Trophoblast cell (in vitro differentiated cells and primary cell): ENCODE results near the gene PCDHGC3.
A peak's percentile ranks its signal among the peaks of the same experiment; 100 is the strongest.

Source experiments
- DNase-seq, 2 donors: peaks; one replicate each; pipeline ENCODE4 v3.0.0-alpha.2; 2016
- H2AFZ ChIP-seq: 2 replicates; pipeline ENCODE4 v1.6.1; 2013; ENCODE audit warnings: low read length, moderate library complexity, mild to moderate bottlenecking; ENCODE audit not compliant: insufficient read depth, poor library complexity
- H2AK5ac ChIP-seq: 2 replicates; pipeline ENCODE4 v1.6.1; 2013; ENCODE audit warnings: mild to moderate bottlenecking, low read length
- H2BK120ac ChIP-seq: 2 replicates; pipeline ENCODE4 v1.6.1; 2013; ENCODE audit warnings: low read length, mild to moderate bottlenecking, moderate library complexity; ENCODE audit not compliant: insufficient read depth, poor library complexity
- H2BK12ac ChIP-seq: 2 replicates; pipeline ENCODE4 v1.6.1; 2013; ENCODE audit warnings: mild to moderate bottlenecking, low read length, moderate library complexity
- H2BK5ac ChIP-seq: 2 replicates; pipeline ENCODE4 v1.6.1; 2013; ENCODE audit warnings: low read length, low read depth, moderate library complexity, mild to moderate bottlenecking; ENCODE audit not compliant: poor library complexity
- H3K14ac ChIP-seq: 2 replicates; pipeline ENCODE4 v1.6.1; 2013; ENCODE audit warnings: mild to moderate bottlenecking, low read length
- H3K18ac ChIP-seq: 2 replicates; pipeline ENCODE4 v1.6.1; 2013; ENCODE audit warnings: mild to moderate bottlenecking, low read length
- H3K23ac ChIP-seq: 2 replicates; pipeline ENCODE4 v1.6.1; 2013; ENCODE audit warnings: low read length
- H3K27ac ChIP-seq: 2 replicates; pipeline ENCODE4 v1.5.1; 2013; ENCODE audit warnings: low read depth, mild to moderate bottlenecking, inconsistent platforms, low read length, moderate library complexity
- H3K27me3 ChIP-seq: 2 replicates; pipeline ENCODE4 v1.6.1; 2013; ENCODE audit warnings: inconsistent platforms, mild to moderate bottlenecking, low read length, moderate library complexity; ENCODE audit not compliant: insufficient read depth
- H3K36me3 ChIP-seq, 2 experiments: 1 replicate in 1 of 2; 2 replicates in 1 of 2; pipeline ENCODE4 v1.6.1; 2013; ENCODE audit warnings: low read length in 2 of 2, mild to moderate bottlenecking in 2 of 2, moderate library complexity in 1 of 2; ENCODE audit not compliant: insufficient read depth in 2 of 2, control insufficient read depth in 1 of 2
- H3K4ac ChIP-seq: 2 replicates; pipeline ENCODE4 v1.6.1; 2013; ENCODE audit warnings: low read depth, mild to moderate bottlenecking, low read length, moderate library complexity
- H3K4me1 ChIP-seq, 2 experiments: 1 replicate in 1 of 2; 2 replicates in 1 of 2; pipeline ENCODE4 v1.6.1; 2013; ENCODE audit warnings: low read length in 2 of 2, mild to moderate bottlenecking in 2 of 2, moderate library complexity in 1 of 2; ENCODE audit not compliant: insufficient read depth in 2 of 2, control insufficient read depth in 1 of 2
- H3K4me2 ChIP-seq: 2 replicates; pipeline ENCODE4 v1.6.1; 2013; ENCODE audit warnings: inconsistent platforms, mild to moderate bottlenecking, low read length, moderate library complexity
- H3K4me3 ChIP-seq: 2 replicates; pipeline ENCODE4 v1.5.1; 2013; ENCODE audit warnings: mild to moderate bottlenecking, low read depth, low read length, inconsistent platforms
- H3K79me1 ChIP-seq: one replicate; pipeline ENCODE4 v1.6.1; 2013; ENCODE audit warnings: low read length
- H3K79me2 ChIP-seq: 2 replicates; pipeline ENCODE4 v1.6.1; 2013; ENCODE audit warnings: low read length, mild to moderate bottlenecking; ENCODE audit not compliant: control insufficient read depth, insufficient read depth, poor library complexity
- H3K9ac ChIP-seq: 2 replicates; pipeline ENCODE4 v1.6.1; 2013; ENCODE audit warnings: mild to moderate bottlenecking, low read length
- H3K9me3 ChIP-seq: 2 replicates; pipeline ENCODE4 v1.6.1; 2013; ENCODE audit warnings: low read depth, mild to moderate bottlenecking, control low read depth, inconsistent platforms, low read length; ENCODE audit not compliant: insufficient read depth
- H4K12ac ChIP-seq: 2 replicates; pipeline ENCODE4 v1.6.1; 2013; ENCODE audit warnings: low read depth, mild to moderate bottlenecking, low read length, moderate library complexity
- H4K8ac ChIP-seq: 2 replicates; pipeline ENCODE4 v1.6.1; 2013; ENCODE audit warnings: low read depth, mild to moderate bottlenecking, low read length, moderate library complexity
- H4K91ac ChIP-seq: one replicate; pipeline ENCODE4 v1.6.1; 2013; ENCODE audit warnings: low read depth, mild to moderate bottlenecking, low read length, moderate library complexity
- WGBS: extraction: QIAGEN DNeasy Blood & Tissue Kit; methylation state at CpG from one replicate; pipeline ENCODE4 v1.1.7; 2013; ENCODE audit warnings: missing lambda C conversion rate; ENCODE audit not compliant: insufficient read length, insufficient coverage; ENCODE audit errors: extremely low coverage; 5-methylcytosine and 5-hydroxymethylcytosine counted together

PCDHGC3 gene

GRCh38 chr5:141515946-141516671 is 40.3 kb downstream of the PCDHGC3 start:
- no peak for DNase-seq
- H3K79me1 ChIP-seq = peaks cover 78% of the 10 kb centered on the region
- H3K18ac ChIP-seq = peak overlapping the region; percentile 84
- peak overlapping the region; percentile 55 for H4K12ac ChIP-seq
- H4K91ac ChIP-seq = peak overlapping the region; percentile 93
- peak overlapping the region; percentile 84 for H3K14ac ChIP-seq
- peaks cover 65 to 71% of the 10 kb centered on the region in 2 experiments for H3K4me1 ChIP-seq
- H3K9ac ChIP-seq = no peak overlapping the region
- no peak overlapping the region for H3K23ac ChIP-seq
- peak overlapping the region; percentile 70 for H4K8ac ChIP-seq
- no peaks in the 10 kb centered on the region for H3K9me3 ChIP-seq
- peak overlapping the region; percentile 97 for H2BK12ac ChIP-seq
- peak overlapping the region; percentile 99 for H3K27ac ChIP-seq
- H2AK5ac ChIP-seq = peak overlapping the region; percentile 81
- peaks cover 23% of the 10 kb centered on the region for H3K79me2 ChIP-seq
- peak overlapping the region; percentile 71 for H3K4ac ChIP-seq
- H2AFZ ChIP-seq = peak overlapping the region; percentile 34
- H2BK5ac ChIP-seq = peak overlapping the region; percentile 99
- peaks cover 17 to 26% of the 10 kb centered on the region in 2 experiments for H3K36me3 ChIP-seq
- peak overlapping the region; percentile 95 for H2BK120ac ChIP-seq
- no CpG with 5 or more reads among the region's 4 CpGs for WGBS
- no peaks in the 10 kb centered on the region for H3K27me3 ChIP-seq
- no peak overlapping the region for H3K4me2 ChIP-seq
- no peak overlapping the region for H3K4me3 ChIP-seq

GRCh38 chr5:141516672-141517025 is 40.9 kb downstream of the PCDHGC3 start:
- Histone ChIP-seq H3K23ac (no peak overlapping the region), H2BK120ac (peak overlapping the region; percentile 95)
- no CpG with 5 or more reads among the region's 8 CpGs for WGBS

DNA sequence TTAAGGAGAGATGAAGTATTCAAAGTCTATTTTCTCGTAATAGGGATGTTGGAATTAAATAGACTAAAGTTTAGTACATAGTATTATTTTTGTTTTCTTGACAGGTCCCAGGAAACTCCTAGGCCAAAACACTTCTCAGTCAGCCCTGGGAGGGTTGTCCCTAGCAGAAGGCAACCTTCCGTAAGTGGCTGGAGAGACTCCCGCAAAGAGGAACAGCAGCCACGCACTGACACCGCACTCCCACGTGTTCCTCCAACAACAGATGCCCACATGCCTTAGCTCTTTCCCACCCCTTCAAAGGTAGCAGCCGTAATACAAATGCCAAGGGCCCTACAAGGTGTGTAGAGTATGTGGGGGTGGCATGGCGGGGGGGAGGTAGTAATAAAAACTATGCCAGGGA is 41.5 kb downstream of the PCDHGC3 start:
- H3K23ac ChIP-seq = no peak overlapping the region
- H3K79me2 ChIP-seq = peaks cover 23% of the 10 kb centered on the region
- H4K91ac ChIP-seq = peak overlapping the region; percentile 93
- H3K4me2 ChIP-seq = no peak overlapping the region
- peak overlapping the region; percentile 99 for H2BK5ac ChIP-seq
- peak overlapping the region; percentile 12 for H4K8ac ChIP-seq
- H2BK120ac ChIP-seq = peak overlapping the region; percentile 95
- peaks cover 6 to 16% of the 10 kb centered on the region in 2 experiments for H3K36me3 ChIP-seq
- WGBS = no CpG with 5 or more reads among the region's 8 CpGs
- peak overlapping the region; percentile 71 for H3K14ac ChIP-seq
- H3K9me3 ChIP-seq = no peaks in the 10 kb centered on the region
- peak overlapping the region; percentile 99 for H3K27ac ChIP-seq
- H2BK12ac ChIP-seq = peak overlapping the region; percentile 40
- H4K12ac ChIP-seq = no peak overlapping the region
- no peaks in the 10 kb centered on the region for H3K27me3 ChIP-seq
- DNase-seq = no peak
- peak overlapping the region; percentile 2 for H3K4ac ChIP-seq
- no peak overlapping the region for H3K4me3 ChIP-seq
- H2AFZ ChIP-seq = no peak overlapping the region
- H3K4me1 ChIP-seq = peaks cover 55 to 67% of the 10 kb centered on the region in 2 experiments
- H3K79me1 ChIP-seq = peaks cover 74% of the 10 kb centered on the region
- H2AK5ac ChIP-seq = peak overlapping the region; percentile 21
- H3K18ac ChIP-seq = peak overlapping the region; percentile 18
- H3K9ac ChIP-seq = no peak overlapping the region

More at GRCh38 chr5:141516672-141517025, 40.9 kb downstream of the PCDHGC3 start:
- H3K4ac ChIP-seq = peak overlapping the region; percentile 2
- H4K12ac ChIP-seq = no peak overlapping the region
- DNase-seq = no peak
- H3K36me3 ChIP-seq = peaks cover 12 to 21% of the 10 kb centered on the region in 2 experiments
- H3K27me3 ChIP-seq = no peaks in the 10 kb centered on the region
- peak overlapping the region; percentile 99 for H2BK5ac ChIP-seq
- peak overlapping the region; percentile 22 for H2BK12ac ChIP-seq
- peak overlapping the region; percentile 99 for H3K27ac ChIP-seq
- H3K4me1 ChIP-seq = peaks cover 61 to 70% of the 10 kb centered on the region in 2 experiments
- H3K9me3 ChIP-seq = no peaks in the 10 kb centered on the region
- H2AK5ac ChIP-seq = peak overlapping the region; percentile 16
- no peak overlapping the region for H3K4me2 ChIP-seq
- H3K14ac ChIP-seq = peak overlapping the region; percentile 84
- H2AFZ ChIP-seq = peak overlapping the region; percentile 3
- peaks cover 78% of the 10 kb centered on the region for H3K79me1 ChIP-seq
- H3K9ac ChIP-seq = no peak overlapping the region
- peak overlapping the region; percentile 93 for H4K91ac ChIP-seq
- peaks cover 23% of the 10 kb centered on the region for H3K79me2 ChIP-seq
- peak overlapping the region; percentile 84 for H3K18ac ChIP-seq
- H4K8ac ChIP-seq = peak overlapping the region; percentile 70
- H3K4me3 ChIP-seq = no peak overlapping the region

DNA sequence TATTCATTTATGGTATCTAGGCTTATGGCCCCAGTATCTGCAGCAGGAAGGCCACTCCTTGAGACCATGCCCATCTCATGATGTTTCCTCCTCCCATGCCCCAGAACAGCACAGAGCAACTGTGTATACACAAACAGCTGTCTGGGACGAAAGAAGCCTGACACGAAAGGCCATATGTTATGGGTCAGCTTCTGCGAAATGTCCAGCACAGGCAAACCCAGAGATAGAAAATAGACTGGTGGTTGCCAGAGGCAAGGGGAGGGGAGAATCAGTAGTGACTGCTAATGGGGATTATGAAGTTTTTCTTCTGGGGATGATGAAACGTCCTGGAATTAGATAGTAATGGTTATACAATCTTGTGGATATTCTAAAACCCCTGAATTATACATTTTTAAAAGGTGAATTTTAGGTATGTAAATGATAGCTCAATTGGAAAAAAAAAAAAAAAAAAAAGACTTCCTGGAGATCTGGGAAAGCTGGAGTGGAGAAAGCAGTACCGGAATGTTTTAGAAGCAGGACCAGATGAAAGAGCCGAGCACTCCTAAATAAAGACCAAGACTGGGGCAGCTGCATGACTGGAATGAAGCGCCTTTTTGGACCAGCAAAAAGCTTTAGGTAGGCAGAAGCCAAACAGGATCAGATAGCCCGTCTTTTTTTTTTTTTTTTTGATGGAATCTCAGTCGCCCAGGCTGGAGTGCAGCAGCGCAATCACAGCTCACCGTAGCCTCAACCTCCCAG is 42.3 kb downstream of the PCDHGC3 start:
- Histone ChIP-seq H3K4me1 (peaks cover 52 to 65% of the 10 kb centered on the region in 2 experiments), H3K4me3 (no peak overlapping the region), H3K79me2 (peaks cover 18% of the 10 kb centered on the region), H3K4me2 (no peak overlapping the region), H3K36me3 (peaks cover 6 to 18% of the 10 kb centered on the region in 2 experiments), H2BK12ac (peak overlapping the region; percentile 55), H3K14ac (peak overlapping the region; percentile 77), H4K91ac (peak overlapping the region; percentile 93), H3K9ac (no peak overlapping the region), H3K23ac (no peak overlapping the region), H4K12ac (no peak overlapping the region), H3K18ac (peak overlapping the region; percentile 63), H3K27me3 (no peaks in the 10 kb centered on the region), H2BK120ac (peak overlapping the region; percentile 95), H2AFZ (no peak overlapping the region), H3K27ac (peak overlapping the region; percentile 99), H3K4ac (peak overlapping the region; percentile 77), H2AK5ac (peak overlapping the region; percentile 21), H4K8ac (peak overlapping the region; percentile 68), H3K79me1 (peaks cover 71% of the 10 kb centered on the region), H3K9me3 (no peaks in the 10 kb centered on the region), H2BK5ac (peak overlapping the region; percentile 83)
- DNase-seq = no peak
- WGBS = no CpG with 5 or more reads among the region's 11 CpGs
